OCI-LY7 (cell line): Measurements from ENCODE around the gene IFITM2. TPM values are rescaled to one million over a fixed set of nuclear protein-coding genes. Genes with fewer than 3 reads are reported as not detected.
A peak's percentile ranks its signal among the peaks of the same experiment; 100 is the strongest.

Source experiments
- BruUV-seq: library from RNA; stranded (reverse); fragments of 400-500 nt; replicated peaks from 2 replicates; lab custom pipeline; 2021; lab: Mats Ljungman, UMichigan
- CTCF ChIA-PET: fragments of 300-600 bp; sonication (Branson Sonifier 250); formaldehyde crosslinking; loops from one replicate; lab custom pipeline; 2022; ENCODE audit warnings: antibody characterized with exemption; ENCODE audit not compliant: unreplicated experiment; lab: Charles Lee
- POLR2A ChIA-PET: fragments of 300-600 bp; sonication (Branson Sonifier 250); formaldehyde crosslinking; loops from one replicate; lab custom pipeline; 2022; ENCODE audit warnings: antibody characterized with exemption; lab: Charles Lee
- DNase-seq: peaks from one replicate; pipeline ENCODE4 v3.0.0-alpha.2; 2015; ENCODE audit warnings: low spot score
- H2AFZ ChIP-seq: fragments of 200-600 bp; sonication (generic), shearing (Covaris generic); 2 replicates; pipeline ENCODE4 v1.6.1; 2014; ENCODE audit warnings: mild to moderate bottlenecking, antibody characterized with exemption, low read length, moderate library complexity
- H3K27ac ChIP-seq: fragments of 200-600 bp; sonication (generic); 2 replicates; pipeline ENCODE4 v1.5.1; 2014; ENCODE audit warnings: mixed run types, low read depth, mild to moderate bottlenecking, moderate library complexity, low read length, inconsistent platforms; ENCODE audit not compliant: poor library complexity, severe bottlenecking
- H3K36me3 ChIP-seq: fragments of 200-600 bp; sonication (generic); 2 replicates; pipeline ENCODE4 v1.6.1; 2014; ENCODE audit warnings: mild to moderate bottlenecking, antibody characterized with exemption, low read length, moderate library complexity, mixed read lengths; ENCODE audit not compliant: insufficient read depth
- H3K4me1 ChIP-seq: fragments of 200-600 bp; sonication (generic); 2 replicates; pipeline ENCODE4 v1.5.1; 2014; ENCODE audit warnings: mild to moderate bottlenecking, low read length; ENCODE audit not compliant: insufficient read depth, poor library complexity, severe bottlenecking
- H3K4me2 ChIP-seq: fragments of 200-600 bp; sonication (generic); 2 replicates; pipeline ENCODE4 v1.6.1; 2014; ENCODE audit warnings: mild to moderate bottlenecking, low read length
- H3K4me3 ChIP-seq: fragments of 200-600 bp; sonication (generic); 2 replicates; pipeline ENCODE4 v1.5.1; 2014; ENCODE audit warnings: mild to moderate bottlenecking, low read depth, low read length; ENCODE audit not compliant: poor library complexity, severe bottlenecking
- H3K79me2 ChIP-seq: fragments of 200-600 bp; sonication (generic); 2 replicates; pipeline ENCODE4 v1.6.1; 2016; ENCODE audit warnings: low read depth, mild to moderate bottlenecking, low read length, moderate library complexity, mixed read lengths; ENCODE audit not compliant: insufficient read depth
- H3K9me2 ChIP-seq: fragments of 200-600 bp; sonication (generic); 2 replicates; pipeline ENCODE4 v1.6.1; 2016; ENCODE audit warnings: mild to moderate bottlenecking, low read length, mixed read lengths; ENCODE audit not compliant: insufficient read depth
- H3K9me3 ChIP-seq: fragments of 200-600 bp; sonication (generic); 2 replicates; pipeline ENCODE4 v1.6.1; 2014; ENCODE audit warnings: mild to moderate bottlenecking, mixed run types, low read length, mixed read lengths
- H4K20me1 ChIP-seq: fragments of 200-600 bp; sonication (generic); 2 replicates; pipeline ENCODE4 v1.6.1; 2014; ENCODE audit warnings: mild to moderate bottlenecking, antibody characterized with exemption, low read length, moderate library complexity, mixed read lengths; ENCODE audit not compliant: insufficient read depth
- EZH2phosphoT487 ChIP-seq: fragments of 200-600 bp; sonication (generic); IDR thresholded peaks from 2 replicates; pipeline ENCODE4 v1.6.1; 2018; ENCODE audit warnings: low read depth, borderline replicate concordance, mild to moderate bottlenecking, mixed run types, antibody characterized with exemption, low read length, moderate library complexity, mixed read lengths
- intact Hi-C: fragments of 100-400 bp; cut with micrococcal nuclease; formaldehyde crosslinking; loops from one replicate; pipeline ENCODE4 v1.10.0; 2022; ENCODE audit not compliant: unreplicated experiment
- total RNA-seq, 2 experiments: library from RNA; depleted of rRNA in 1 of 2; stranded (reverse); fragments of >200 nt in 1 of 2; shearing (Covaris generic) in 1 of 2; gene quantifications; 2 replicates each; pipeline ENCODE4 v1.2.3, GENCODE V29; 2014 to 2022
- TF ChIP-seq, protein P1 (sequence below): fragments of 200-600 bp; sonication (generic); conservative IDR thresholded peaks from 2 replicates; pipeline ENCODE4 v1.5.1; 2014; ENCODE audit warnings: mild to moderate bottlenecking, antibody characterized with exemption, low read length, moderate library complexity, mixed read lengths

IFITM2 gene
- total RNA-seq, 2 experiments from 2014 or later = 22.1 to 117 TPM

DNA sequence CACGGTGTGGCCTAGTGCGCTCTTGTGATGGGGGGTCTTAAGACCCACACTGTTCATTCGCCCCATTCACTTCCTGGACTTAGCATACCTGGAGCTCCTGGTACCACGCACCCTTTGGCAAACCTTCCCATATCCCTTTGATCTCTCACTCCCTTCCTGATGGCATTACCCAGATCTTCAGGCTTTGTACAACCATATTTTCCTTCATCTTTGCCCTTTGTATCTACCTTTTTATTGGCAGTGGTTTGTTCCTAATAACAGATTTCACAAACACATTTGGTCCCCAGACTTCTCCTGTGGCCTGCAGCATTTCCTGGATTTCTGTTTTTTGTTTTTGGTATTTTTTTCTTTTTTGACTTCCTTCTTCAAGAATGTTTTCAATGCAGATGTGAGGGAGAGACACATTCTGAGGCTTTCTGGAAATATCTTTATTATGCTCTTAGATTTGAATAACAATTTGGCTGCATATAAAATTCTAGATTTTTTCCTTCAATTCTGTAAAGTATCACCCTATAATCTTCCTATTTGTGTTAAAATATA is 29.1 kb downstream of the IFITM2 start:
- Histone ChIP-seq H3K79me2 (no peaks in the 10 kb centered on the region), H3K4me3 (no peak overlapping the region), H2AFZ (peak overlapping the region; percentile 82), H3K27ac (peak overlapping the region; percentile 58), H3K9me3 (peaks cover 14% of the 10 kb centered on the region), H3K36me3 (peaks cover 9% of the 10 kb centered on the region), H3K4me2 (peak overlapping the region; percentile 54), H3K9me2 (no peaks in the 10 kb centered on the region), H4K20me1 (no peaks in the 10 kb centered on the region), H3K4me1 (peaks cover 73% of the 10 kb centered on the region)
- DNase-seq = no peak
- intact Hi-C loops = no loop called here
- ChIA-PET POLR2A (interaction anchor here (0.6 kb wide), 1 partner anchor 358 kb away, joined by 3 read pairs; no protein-coding TSS in a partner anchor), CTCF (no interaction called here)
- TF ChIP-seq, protein P1, sequence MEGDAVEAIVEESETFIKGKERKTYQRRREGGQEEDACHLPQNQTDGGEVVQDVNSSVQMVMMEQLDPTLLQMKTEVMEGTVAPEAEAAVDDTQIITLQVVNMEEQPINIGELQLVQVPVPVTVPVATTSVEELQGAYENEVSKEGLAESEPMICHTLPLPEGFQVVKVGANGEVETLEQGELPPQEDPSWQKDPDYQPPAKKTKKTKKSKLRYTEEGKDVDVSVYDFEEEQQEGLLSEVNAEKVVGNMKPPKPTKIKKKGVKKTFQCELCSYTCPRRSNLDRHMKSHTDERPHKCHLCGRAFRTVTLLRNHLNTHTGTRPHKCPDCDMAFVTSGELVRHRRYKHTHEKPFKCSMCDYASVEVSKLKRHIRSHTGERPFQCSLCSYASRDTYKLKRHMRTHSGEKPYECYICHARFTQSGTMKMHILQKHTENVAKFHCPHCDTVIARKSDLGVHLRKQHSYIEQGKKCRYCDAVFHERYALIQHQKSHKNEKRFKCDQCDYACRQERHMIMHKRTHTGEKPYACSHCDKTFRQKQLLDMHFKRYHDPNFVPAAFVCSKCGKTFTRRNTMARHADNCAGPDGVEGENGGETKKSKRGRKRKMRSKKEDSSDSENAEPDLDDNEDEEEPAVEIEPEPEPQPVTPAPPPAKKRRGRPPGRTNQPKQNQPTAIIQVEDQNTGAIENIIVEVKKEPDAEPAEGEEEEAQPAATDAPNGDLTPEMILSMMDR = no peak
- no peak for TF ChIP-seq EZH2phosphoT487
- no TSS peak for BruUV-seq

DNA sequence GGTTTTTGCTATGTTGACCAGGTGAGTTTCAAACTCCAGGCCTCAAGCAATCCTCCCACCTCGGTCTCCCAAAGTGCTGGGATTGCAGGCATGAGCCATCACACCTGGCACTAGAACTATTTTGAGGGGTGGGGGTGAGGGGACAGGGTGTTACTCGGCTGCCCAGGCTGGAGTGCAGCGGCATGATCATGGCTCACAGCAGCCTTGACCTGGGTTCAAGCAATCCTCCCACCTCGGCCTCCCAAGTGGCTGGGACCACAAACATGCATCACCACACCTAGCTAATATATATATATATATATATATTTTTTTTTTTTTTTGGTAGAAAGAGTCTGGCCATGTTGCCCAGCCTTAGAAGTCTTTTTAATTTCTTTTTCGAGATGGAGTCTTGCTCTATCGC is 30.1 kb downstream of the IFITM2 start:
- no peak overlapping the region for H3K27ac ChIP-seq
- CTCF ChIA-PET = interaction anchor here (0.5 kb wide), 1 partner anchor 199 kb away, joined by 4 read pairs; no protein-coding TSS in a partner anchor
- BruUV-seq = no TSS peak
- peaks cover 9% of the 10 kb centered on the region for H3K9me3 ChIP-seq
- H3K4me2 ChIP-seq = no peak overlapping the region
- H3K4me1 ChIP-seq = peaks cover 72% of the 10 kb centered on the region
- no peak overlapping the region for H3K4me3 ChIP-seq
- no peaks in the 10 kb centered on the region for H3K79me2 ChIP-seq
- TF ChIP-seq, protein P1 = no peak
- no peak for TF ChIP-seq EZH2phosphoT487
- POLR2A ChIA-PET = interaction anchor here (0.6 to 4.6 kb wide), 2 partner anchors 9 to 357 kb away, joined by 3 to 63 read pairs; no protein-coding TSS in a partner anchor
- DNase-seq = no peak
- peaks cover 6% of the 10 kb centered on the region for H3K36me3 ChIP-seq
- H4K20me1 ChIP-seq = no peaks in the 10 kb centered on the region
- intact Hi-C loops = no loop called here
- no peaks in the 10 kb centered on the region for H3K9me2 ChIP-seq
- H2AFZ ChIP-seq = no peak overlapping the region

DNA sequence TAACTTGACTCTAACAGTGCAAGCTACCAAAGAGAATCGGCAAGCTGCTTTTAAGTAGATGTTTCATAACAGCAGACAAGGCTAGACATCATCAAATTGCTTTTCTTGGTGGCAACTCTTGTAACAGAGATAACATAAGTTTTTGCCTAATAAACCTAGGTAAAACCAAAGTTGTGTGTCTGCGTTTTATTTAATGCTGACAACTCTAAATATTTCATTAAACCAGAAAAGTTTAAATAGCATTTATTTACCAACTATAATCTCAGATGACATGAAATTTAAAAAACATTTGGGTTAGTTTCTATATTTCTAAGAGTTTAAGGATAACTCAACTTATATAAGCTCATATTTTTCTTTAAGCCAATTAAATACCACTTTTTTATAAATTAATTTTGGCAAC is 32.3 kb downstream of the IFITM2 start:
- H3K27ac ChIP-seq = peak overlapping the region; percentile 57
- H3K79me2 ChIP-seq = no peaks in the 10 kb centered on the region
- no peaks in the 10 kb centered on the region for H3K36me3 ChIP-seq
- peaks cover 55% of the 10 kb centered on the region for H3K4me1 ChIP-seq
- ChIA-PET CTCF (interaction anchor here (0.5 to 1.3 kb wide), 4 partner anchors 9 to 103 kb away, joined by 3 to 5 read pairs (median 4); no protein-coding TSS in a partner anchor), POLR2A (interaction anchor here (0.7 to 4.6 kb wide), 11 partner anchors 8 to 467 kb away, joined by 3 to 63 read pairs (median 5); no protein-coding TSS in a partner anchor)
- intact Hi-C loops = loop anchor here (10.0 kb wide), 1 partner anchor 1185 kb away; no protein-coding TSS in a partner anchor
- TF ChIP-seq, protein P1 = no peak
- TF ChIP-seq EZH2phosphoT487 = no peak
- H3K4me2 ChIP-seq = peak overlapping the region; percentile 60; the same call in 1 of the 2 replicates
- DNase-seq = no peak
- no peaks in the 10 kb centered on the region for H3K9me3 ChIP-seq
- H4K20me1 ChIP-seq = no peaks in the 10 kb centered on the region
- no peaks in the 10 kb centered on the region for H3K9me2 ChIP-seq
- H3K4me3 ChIP-seq = peak overlapping the region; percentile 44
- no TSS peak for BruUV-seq
- peak overlapping the region; percentile 60; the same call in 1 of the 2 replicates for H2AFZ ChIP-seq
